GM12878 (cell line): ENCODE results near the gene NTM. TPM values are rescaled to one million over a fixed set of nuclear protein-coding genes. Genes with fewer than 3 reads are reported as not detected.

ENCODE experiments used
- ATAC-seq: fragments of 200-7000 bp; cut with Tn5 transposase; 3 replicates; pipeline ENCODE4 v1.9.1; 2020; ENCODE audit warnings: mild to moderate bottlenecking, moderate library complexity
- BruUV-seq: library from RNA; stranded (reverse); fragments of 400-500 nt; replicated peaks from 2 replicates; lab custom pipeline; 2021; lab: Mats Ljungman, UMichigan
- CTCF ChIA-PET: fragments of 300-600 bp; sonication (Branson Sonifier 250); formaldehyde crosslinking; extraction: SDS; loops from one replicate; lab custom pipeline; 2021; ENCODE audit warnings: inconsistent platforms; lab: Yijun Ruan, JAX
- POLR2A ChIA-PET: fragments of 350-600 bp; formaldehyde crosslinking; extraction: SDS; loops from one replicate; lab custom pipeline; 2021; ENCODE audit warnings: inconsistent platforms; lab: Charles Lee
- RAD21 ChIA-PET: fragments of 300-600 bp; sonication (Branson Sonifier 250); formaldehyde crosslinking; loops from one replicate; lab custom pipeline; 2023; ENCODE audit warnings: antibody characterized with exemption; ENCODE audit not compliant: unreplicated experiment; lab: Charles Lee
- SMC1A ChIA-PET: fragments of 300-600 bp; sonication (Branson Sonifier 250); formaldehyde crosslinking; loops from one replicate; lab custom pipeline; 2023; ENCODE audit not compliant: unreplicated experiment, uncharacterized antibody; lab: Charles Lee
- DNase-seq: peaks from one replicate; pipeline ENCODE4 v3.0.0-alpha.2; 2011; ENCODE audit warnings: low read depth, low spot score
- FAIRE-seq: peaks from 3 replicates; lab custom pipeline; 2011; peaks lifted over from hg19 to GRCh38; lab: Jason Lieb, UNC
- H2AFZ ChIP-seq: 2 replicates; pipeline ENCODE4 v1.6.0; 2011; ENCODE audit warnings: low read depth, low read length, control low read depth; ENCODE audit not compliant: control insufficient read depth
- H3K27ac ChIP-seq: 2 replicates; pipeline ENCODE4 v1.5.1; 2011; ENCODE audit warnings: control low read depth; ENCODE audit not compliant: control insufficient read depth, insufficient read depth
- H3K27me3 ChIP-seq, 2 experiments: replicated peaks in 1 of 2; 2 replicates each; pipeline versions ENCODE4 v1.6.0 to v1.6.1; 2011; ENCODE audit warnings: low read length in 1 of 2; ENCODE audit not compliant: control insufficient read depth in 2 of 2, insufficient read depth in 2 of 2
- H3K36me3 ChIP-seq, 2 experiments: 2 replicates each; pipeline ENCODE4 v1.5.1; 2011; ENCODE audit warnings: low read length in 1 of 2; ENCODE audit not compliant: control insufficient read depth in 2 of 2, insufficient read depth in 2 of 2
- H3K4me1 ChIP-seq: 2 replicates; pipeline ENCODE4 v1.6.1; 2011; ENCODE audit warnings: mild to moderate bottlenecking, low read length, moderate library complexity, mixed read lengths; ENCODE audit not compliant: control insufficient read depth, insufficient read depth
- H3K4me2 ChIP-seq: 2 replicates; pipeline ENCODE4 v1.6.0; 2011; ENCODE audit warnings: control low read depth; ENCODE audit not compliant: control insufficient read depth, insufficient read depth
- H3K4me3 ChIP-seq: fragments of 200-600 bp; sonication (generic); 2 replicates; pipeline ENCODE4 v1.5.1; 2016
- H3K79me2 ChIP-seq: 2 replicates; pipeline ENCODE4 v1.6.0; 2011; ENCODE audit warnings: low read length; ENCODE audit not compliant: control insufficient read depth, insufficient read depth
- H3K9ac ChIP-seq: 2 replicates; pipeline ENCODE4 v1.8.0; 2011; ENCODE audit warnings: low read length, control low read depth, mixed read lengths; ENCODE audit not compliant: control insufficient read depth, insufficient read depth
- H3K9me3 ChIP-seq: replicated peaks from 3 replicates; pipeline ENCODE4 v1.5.1; 2011; ENCODE audit warnings: mild to moderate bottlenecking, low read length; ENCODE audit not compliant: control insufficient read depth, insufficient read depth
- H4K20me1 ChIP-seq: 2 replicates; pipeline ENCODE4 v1.6.0; 2011; ENCODE audit not compliant: control insufficient read depth, insufficient read depth
- CBX3 ChIP-seq: fragments of 200-600 bp; sonication (generic); IDR thresholded peaks from 2 replicates; pipeline ENCODE4 v1.6.1; 2016; ENCODE audit warnings: low read depth, borderline replicate concordance
- CHD1 ChIP-seq: IDR thresholded peaks from 2 replicates; pipeline ENCODE4 v1.6.1; 2012; ENCODE audit warnings: low read depth, low read length, improper control_type of control experiment
- DPF2 ChIP-seq: fragments of 450-650 bp; IDR thresholded peaks from 2 replicates; pipeline ENCODE4 v1.6.1; 2017; ENCODE audit warnings: mild to moderate bottlenecking
- IKZF1 ChIP-seq: fragments of 450-650 bp; conservative IDR thresholded peaks from 2 replicates; pipeline ENCODE4 v1.6.1; 2017; ENCODE audit warnings: antibody characterized with exemption, mild to moderate bottlenecking
- IRF4 ChIP-seq: IDR thresholded peaks from 2 replicates; pipeline ENCODE4 v1.6.1; 2011; ENCODE audit warnings: low read depth, low read length
- KAT2A ChIP-seq: conservative IDR thresholded peaks from 2 replicates; pipeline ENCODE4 v1.6.1; 2011; ENCODE audit warnings: low read depth, low read length; ENCODE audit not compliant: control insufficient read depth
- MLLT1 ChIP-seq: fragments of 450-650 bp; IDR thresholded peaks from 2 replicates; pipeline ENCODE4 v1.6.1; 2016; ENCODE audit warnings: mild to moderate bottlenecking
- PAX8 ChIP-seq: fragments of 450-650 bp; IDR thresholded peaks from 2 replicates; pipeline ENCODE4 v1.6.1; 2017; ENCODE audit warnings: mild to moderate bottlenecking, moderate library complexity
- RBBP5 ChIP-seq: fragments of 200-600 bp; sonication (generic); conservative IDR thresholded peaks from 2 replicates; pipeline ENCODE4 v1.6.1; 2016
- RELB ChIP-seq: fragments of 450-650 bp; IDR thresholded peaks from 2 replicates; pipeline ENCODE4 v1.6.1; 2017; ENCODE audit warnings: low read depth, mild to moderate bottlenecking, moderate library complexity
- SKIL ChIP-seq: fragments of 450-650 bp; IDR thresholded peaks from 2 replicates; pipeline ENCODE4 v1.6.1; 2017; ENCODE audit warnings: mild to moderate bottlenecking, low read depth, inconsistent platforms; ENCODE audit not compliant: poor library complexity, severe bottlenecking
- SMC3 ChIP-seq: IDR thresholded peaks from 2 replicates; pipeline ENCODE4 v1.6.1; 2011; ENCODE audit warnings: low read length, improper control_type of control experiment, borderline replicate concordance
- SREBF2 ChIP-seq: IDR thresholded peaks from 2 replicates; pipeline ENCODE4 v1.6.1; 2012; ENCODE audit warnings: mild to moderate bottlenecking, low read length
- TBL1XR1 ChIP-seq: IDR thresholded peaks from 2 replicates; pipeline ENCODE4 v1.6.1; 2012; ENCODE audit warnings: low read depth, low read length, improper control_type of control experiment
- YBX1 ChIP-seq: fragments of 450-650 bp; IDR thresholded peaks from 2 replicates; pipeline ENCODE4 v1.6.1; 2016; ENCODE audit warnings: antibody characterized with exemption
- WGBS: methylation state at CpG from one replicate; pipeline ENCODE4 v1.1.6; 2016; ENCODE audit warnings: low lambda C conversion rate; ENCODE audit not compliant: insufficient replicate concordance, insufficient coverage; ENCODE audit errors: missing lambda C conversion rate; 5-methylcytosine and 5-hydroxymethylcytosine counted together
- in situ Hi-C: fragments of 300-500 bp; cut with MboI; formaldehyde crosslinking; loops from 9 replicates; pipeline ENCODE4 v1.14.3; 2018; ENCODE audit warnings: mixed read lengths
- intact Hi-C: fragments of 100-400 bp; cut with micrococcal nuclease; formaldehyde crosslinking; loops from one replicate; pipeline ENCODE4 v1.14.2; 2022; ENCODE audit not compliant: unreplicated experiment
- polyA plus RNA-seq, 11 experiments: library from polyadenylated mRNA; depleted of rRNA in 4 of 11; unstranded in 6 of 11; stranded (reverse) in 5 of 11; fragments of >200 nt; fragmentation: Nextera tagmentation in 4 of 11; fragmentation: Illumina TruSeq in 1 of 11; extraction: Ambion mirVana in 4 of 11; extraction: Trizol in 1 of 11; gene quantifications; 1 replicate in 1 of 11; 2 replicates in 10 of 11; pipeline versions ENCODE4 v1.2.1 to v1.2.3, GENCODE V29; 2011 to 2016; ENCODE audit warnings: inconsistent platforms in 2 of 11, missing spikeins in 2 of 11, low read depth in 1 of 11
- total RNA-seq, 4 experiments: library from RNA; depleted of rRNA in 3 of 4; stranded (reverse); fragments of >200 nt in 3 of 4; fragmentation: Illumina TruSeq in 1 of 4; extraction: Trizol in 1 of 4; gene quantifications; 2 replicates each; pipeline versions ENCODE4 v1.2.1 to v1.2.3, GENCODE V29; 2013 to 2021
- TF ChIP-seq, protein P1 (sequence below): IDR thresholded peaks from 2 replicates; pipeline ENCODE4 v1.6.1; 2011; ENCODE audit warnings: borderline replicate concordance, low read depth, mild to moderate bottlenecking, moderate library complexity, low read length; ENCODE audit not compliant: insufficient read depth, poor library complexity, severe bottlenecking
- TF ChIP-seq, protein P2 (sequence below): fragments of 450-650 bp; IDR thresholded peaks from 2 replicates; pipeline ENCODE4 v1.6.1; 2018; ENCODE audit warnings: mild to moderate bottlenecking, low read depth, moderate library complexity; ENCODE audit not compliant: partially characterized antibody

NTM gene
- total and polyA plus RNA-seq, 10 of the 15 experiments (the other 5 are each of a cell fraction or from before 2014, with no cell fraction given): not detected

- no peaks in the 10 kb centered on the region for H4K20me1 ChIP-seq
- in situ Hi-C loops: no loop called here
- no peak overlapping the region for H3K4me2 ChIP-seq
- H3K9me3 ChIP-seq: no peaks in the 10 kb centered on the region
- no peaks in the 10 kb centered on the region for H3K36me3 ChIP-seq
- BruUV-seq: no TSS peak
- DNase-seq: no peak
- no peak overlapping the region for H3K4me3 ChIP-seq
- SMC1A ChIA-PET: no interaction called here
- H3K79me2 ChIP-seq: no peaks in the 10 kb centered on the region
- RAD21 ChIA-PET: no interaction called here
- no peaks in the 10 kb centered on the region for H3K4me1 ChIP-seq
- CTCF ChIA-PET: no interaction called here
- H3K9ac ChIP-seq: no peak overlapping the region
- 21% methylated on average over 4 of the region's 4 CpGs for WGBS
- no peak for ATAC-seq
- intact Hi-C loops: no loop called here
- no peak for FAIRE-seq
- POLR2A ChIA-PET: no interaction called here
- no peak overlapping the region for H3K27ac ChIP-seq
- peaks cover 7 to 13% of the 10 kb centered on the region in 2 experiments for H3K27me3 ChIP-seq
- H2AFZ ChIP-seq: no peak overlapping the region
- TF ChIP-seq SKIL: no peak
- TF ChIP-seq MLLT1: no peak
- TF ChIP-seq, protein P1, sequence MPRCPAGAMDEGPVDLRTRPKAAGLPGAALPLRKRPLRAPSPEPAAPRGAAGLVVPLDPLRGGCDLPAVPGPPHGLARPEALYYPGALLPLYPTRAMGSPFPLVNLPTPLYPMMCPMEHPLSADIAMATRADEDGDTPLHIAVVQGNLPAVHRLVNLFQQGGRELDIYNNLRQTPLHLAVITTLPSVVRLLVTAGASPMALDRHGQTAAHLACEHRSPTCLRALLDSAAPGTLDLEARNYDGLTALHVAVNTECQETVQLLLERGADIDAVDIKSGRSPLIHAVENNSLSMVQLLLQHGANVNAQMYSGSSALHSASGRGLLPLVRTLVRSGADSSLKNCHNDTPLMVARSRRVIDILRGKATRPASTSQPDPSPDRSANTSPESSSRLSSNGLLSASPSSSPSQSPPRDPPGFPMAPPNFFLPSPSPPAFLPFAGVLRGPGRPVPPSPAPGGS: no peak
- no peak for TF ChIP-seq TBL1XR1
- no peak for TF ChIP-seq SMC3
- no peak for TF ChIP-seq IRF4
- no peak for TF ChIP-seq DPF2
- no peak for TF ChIP-seq PAX8
- TF ChIP-seq KAT2A: no peak
- TF ChIP-seq SREBF2: no peak
- no peak for TF ChIP-seq IKZF1
- no peak for TF ChIP-seq CBX3
- TF ChIP-seq RELB: no peak
- TF ChIP-seq RBBP5: no peak
- no peak for TF ChIP-seq CHD1
- TF ChIP-seq, protein P2, sequence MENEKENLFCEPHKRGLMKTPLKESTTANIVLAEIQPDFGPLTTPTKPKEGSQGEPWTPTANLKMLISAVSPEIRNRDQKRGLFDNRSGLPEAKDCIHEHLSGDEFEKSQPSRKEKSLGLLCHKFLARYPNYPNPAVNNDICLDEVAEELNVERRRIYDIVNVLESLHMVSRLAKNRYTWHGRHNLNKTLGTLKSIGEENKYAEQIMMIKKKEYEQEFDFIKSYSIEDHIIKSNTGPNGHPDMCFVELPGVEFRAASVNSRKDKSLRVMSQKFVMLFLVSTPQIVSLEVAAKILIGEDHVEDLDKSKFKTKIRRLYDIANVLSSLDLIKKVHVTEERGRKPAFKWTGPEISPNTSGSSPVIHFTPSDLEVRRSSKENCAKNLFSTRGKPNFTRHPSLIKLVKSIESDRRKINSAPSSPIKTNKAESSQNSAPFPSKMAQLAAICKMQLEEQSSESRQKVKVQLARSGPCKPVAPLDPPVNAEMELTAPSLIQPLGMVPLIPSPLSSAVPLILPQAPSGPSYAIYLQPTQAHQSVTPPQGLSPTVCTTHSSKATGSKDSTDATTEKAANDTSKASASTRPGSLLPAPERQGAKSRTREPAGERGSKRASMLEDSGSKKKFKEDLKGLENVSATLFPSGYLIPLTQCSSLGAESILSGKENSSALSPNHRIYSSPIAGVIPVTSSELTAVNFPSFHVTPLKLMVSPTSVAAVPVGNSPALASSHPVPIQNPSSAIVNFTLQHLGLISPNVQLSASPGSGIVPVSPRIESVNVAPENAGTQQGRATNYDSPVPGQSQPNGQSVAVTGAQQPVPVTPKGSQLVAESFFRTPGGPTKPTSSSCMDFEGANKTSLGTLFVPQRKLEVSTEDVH: no peak
- TF ChIP-seq YBX1: no peak
Measured at GRCh38 chr11:131375421-131375820, 5.0 kb downstream of the NTM start.
